NCI-H1092 (cell line): ENCODE measurements around the gene GBF1.
"Not testable (repeated sequence)": the region's sequence is repeated elsewhere in the genome, so short reads cannot be mapped to it uniquely, and the experiment has no call there.

Experiments used
- DNase-seq: peaks from one replicate; lab custom pipeline; 2025; lab: John Stamatoyannopoulos, UW

GBF1 gene

GRCh38 chr10:102301332-102301731 is 56.0 kb downstream of the GBF1 start:
- DNase-seq: not testable (repeated sequence)

DNA sequence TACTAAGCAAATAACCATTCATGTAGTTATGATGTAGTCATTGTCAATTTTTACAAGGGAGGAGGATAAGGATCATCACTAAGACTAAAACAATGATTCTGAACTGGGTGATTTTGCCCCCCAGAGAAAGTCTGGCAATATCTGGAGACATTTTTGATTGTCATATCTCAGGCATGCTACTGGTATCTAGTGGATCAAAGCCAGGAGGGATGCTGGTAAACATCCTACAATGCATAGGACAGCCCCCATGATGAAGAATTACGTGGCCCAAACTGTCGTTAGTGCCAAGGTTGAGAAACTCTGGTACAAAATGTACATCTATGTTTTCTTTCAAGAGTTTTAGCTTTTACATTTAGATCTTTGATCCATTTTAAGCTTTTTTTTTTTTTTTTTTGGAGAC is 57.3 kb downstream of the GBF1 start:
- DNase-seq: no peak

GRCh38 chr10:102306006-102306405 is 60.7 kb downstream of the GBF1 start:
- no peak for DNase-seq

DNA sequence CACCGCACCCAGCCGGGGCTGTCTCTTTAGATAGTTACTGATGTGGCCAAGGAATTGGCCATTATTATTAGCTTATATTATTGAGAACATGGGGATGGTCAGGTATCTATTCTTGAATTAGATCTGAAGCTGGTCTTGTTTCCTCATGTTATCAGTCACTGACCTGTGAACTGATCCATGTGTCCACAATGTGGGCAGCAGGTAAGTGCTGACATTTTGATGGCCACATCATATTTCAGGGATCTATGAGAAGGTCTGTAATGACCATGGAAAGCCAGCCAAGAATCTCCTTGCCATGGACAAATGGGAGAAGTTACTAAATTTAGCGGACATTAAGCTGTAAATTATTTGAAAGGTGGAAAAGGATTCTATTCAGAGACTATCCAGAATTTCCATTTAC is 61.4 kb downstream of the GBF1 start:
- no peak for DNase-seq

DNA sequence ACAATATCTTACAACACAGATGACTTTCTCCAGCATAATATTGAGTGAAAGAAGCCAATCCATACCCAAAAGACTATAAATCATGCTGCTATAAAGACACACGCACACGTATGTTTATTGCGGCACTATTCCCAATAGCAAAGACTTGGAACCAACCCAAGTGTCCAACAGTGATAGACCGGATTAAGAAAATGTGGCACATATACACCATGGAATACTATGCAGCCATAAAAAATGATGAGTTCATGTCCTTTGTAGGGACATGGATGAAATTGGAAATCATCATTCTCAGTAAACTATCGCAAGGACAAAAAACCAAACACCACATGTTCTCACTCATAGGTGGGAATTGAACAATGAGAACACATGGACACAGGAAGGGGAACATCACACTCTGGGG is 63.0 kb downstream of the GBF1 start:
- not testable (repeated sequence) for DNase-seq

DNA sequence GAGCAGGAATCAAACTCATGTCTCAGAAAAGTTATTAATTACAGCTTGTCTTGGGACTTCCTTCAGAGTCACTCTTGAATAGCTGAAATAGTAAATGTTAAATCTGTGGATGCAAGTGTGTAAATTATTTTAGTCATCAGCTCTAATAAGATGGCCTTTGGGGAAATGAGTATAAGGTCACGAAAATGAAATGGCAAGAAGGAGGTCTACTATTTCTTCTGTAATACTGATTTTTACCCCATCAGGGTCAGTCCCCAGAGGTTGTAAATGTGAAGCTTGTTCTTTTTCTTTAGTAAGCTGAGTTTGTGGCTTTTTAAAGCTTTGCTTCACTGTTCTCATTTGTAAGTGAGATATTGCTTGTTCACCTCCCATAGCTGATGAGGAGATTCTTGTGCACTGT is 63.9 kb downstream of the GBF1 start:
- DNase-seq: no peak

GRCh38 chr10:102309916-102310315 is 64.6 kb downstream of the GBF1 start:
- DNase-seq: no peak

- DNase-seq: no peak
Measured at GRCh38 chr10:102310361-102311024, 65.2 kb downstream of the GBF1 start.

DNA sequence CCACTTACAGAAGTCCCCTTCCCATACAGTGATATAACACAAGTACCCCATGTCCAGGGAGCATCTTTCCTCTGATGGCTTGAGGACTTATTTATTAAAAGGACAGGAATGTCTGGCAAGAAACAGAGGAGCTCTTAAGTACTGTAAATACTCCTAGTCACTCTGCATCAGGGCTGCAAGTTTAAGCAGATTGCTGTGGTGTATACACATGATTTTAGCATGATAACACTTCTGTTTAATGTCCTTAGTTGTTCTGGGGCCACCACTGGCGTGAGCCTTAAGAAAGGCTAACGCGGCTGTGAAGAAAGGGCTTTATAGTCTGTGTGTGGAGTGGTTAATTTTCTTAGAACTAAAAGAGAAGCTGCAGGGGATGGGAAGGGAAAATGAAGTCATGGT is 65.7 kb downstream of the GBF1 start:
- DNase-seq: no peak

- no peak for DNase-seq
Measured at GRCh38 chr10:102312683-102313082, 67.4 kb downstream of the GBF1 start.

- no peak for DNase-seq
Measured at GRCh38 chr10:102313221-102313896, 68.0 kb downstream of the GBF1 start.

GRCh38 chr10:102314801-102315200 is 69.5 kb downstream of the GBF1 start:
- DNase-seq: no peak

GRCh38 chr10:102316421-102316820 is 71.1 kb downstream of the GBF1 start:
- DNase-seq: no peak

- DNase-seq: no peak
Measured at GRCh38 chr10:102322914-102323313, 77.6 kb downstream of the GBF1 start.

GRCh38 chr10:102324061-102324460 is 78.7 kb downstream of the GBF1 start:
- DNase-seq: no peak

- no peak for DNase-seq
Measured at GRCh38 chr10:102326031-102326430, 80.7 kb downstream of the GBF1 start.

DNA sequence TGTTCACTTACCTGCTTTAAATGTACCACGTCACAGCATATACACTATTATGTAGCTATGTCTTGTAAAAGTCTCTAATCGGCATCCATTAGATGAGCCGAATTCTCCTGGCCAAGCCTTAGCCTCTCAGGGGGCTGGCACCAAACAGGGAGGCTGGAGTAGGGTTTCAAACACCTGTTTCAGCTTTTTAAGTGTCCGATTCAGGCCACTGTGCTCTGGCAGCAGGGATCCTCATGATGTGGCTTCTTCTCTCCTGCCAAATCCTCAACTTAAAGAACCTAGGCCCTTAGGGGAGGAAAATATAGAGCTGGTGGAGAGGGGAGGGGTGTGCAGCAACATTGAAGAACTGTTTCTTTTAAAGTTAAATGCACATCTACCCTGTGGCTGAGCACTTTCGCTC is 81.7 kb downstream of the GBF1 start:
- DNase-seq: no peak

GRCh38 chr10:102327641-102328040 is 82.3 kb downstream of the GBF1 start:
- DNase-seq: no peak

GRCh38 chr10:102332772-102333171 is 87.4 kb downstream of the GBF1 start:
- no peak for DNase-seq

GRCh38 chr10:102334101-102334500 is 88.8 kb downstream of the GBF1 start:
- no peak for DNase-seq

DNA sequence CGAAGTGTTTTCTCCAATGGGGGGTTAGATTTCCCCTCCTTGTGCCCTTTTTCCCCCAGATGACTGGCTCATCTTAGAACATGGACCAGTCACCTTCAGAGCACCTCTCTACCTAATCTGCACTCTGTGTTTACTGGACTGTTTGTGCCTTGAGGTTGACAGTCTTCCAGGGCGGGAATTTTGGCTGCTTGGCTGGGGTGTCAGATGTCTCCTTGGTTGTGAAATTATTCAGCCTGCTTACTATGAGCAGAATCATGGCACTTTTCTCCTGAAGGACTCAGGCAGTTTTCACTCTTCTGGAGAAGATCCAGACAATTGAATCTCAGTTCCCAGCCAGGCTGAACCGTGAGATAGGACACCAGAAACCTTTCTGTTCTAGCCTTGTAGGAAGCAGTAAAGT is 89.9 kb downstream of the GBF1 start:
- no peak for DNase-seq

DNA sequence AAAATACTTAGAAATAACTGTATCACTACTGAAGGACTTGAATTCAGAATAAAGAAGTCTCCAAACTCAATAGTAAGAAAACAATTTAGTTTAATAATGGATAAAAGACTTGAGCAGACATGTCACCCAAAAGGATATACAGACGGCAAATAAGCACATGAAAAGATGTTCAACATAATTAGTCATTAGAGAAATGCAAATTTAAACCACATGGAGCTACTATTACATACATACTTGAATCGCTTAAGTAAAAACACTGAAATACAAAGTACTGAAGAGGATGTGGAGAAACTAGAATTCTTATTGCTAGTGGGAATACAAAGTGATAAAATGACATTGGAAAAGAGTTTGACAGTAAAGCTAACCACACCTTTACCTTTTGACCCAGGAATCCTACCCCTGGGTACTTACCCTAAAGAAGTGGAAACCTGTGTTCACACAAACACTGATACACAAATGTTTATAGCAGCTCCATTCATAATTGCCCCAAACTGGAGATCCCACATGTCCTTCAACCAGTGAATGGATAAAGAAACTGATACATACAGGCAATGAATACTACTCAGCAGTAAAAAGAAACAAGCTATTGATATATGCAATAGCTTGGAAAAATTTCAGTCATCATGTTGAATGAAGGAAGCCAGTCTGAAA is 95.8 kb downstream of the GBF1 start:
- no peak for DNase-seq

- DNase-seq: no peak
Measured at GRCh38 chr10:102342458-102342857, 97.1 kb downstream of the GBF1 start.
